HepG2 (cell line): ENCODE measurements around the gene FFAR4. TPM values are rescaled to one million over a fixed set of nuclear protein-coding genes. Genes with fewer than 3 reads are reported as not detected.
A peak's percentile ranks its signal among the peaks of the same experiment; 100 is the strongest.

Source experiments
- ADNP ChIP-seq: sonication (generic); formaldehyde crosslinking; IDR thresholded peaks from 2 replicates; pipeline ENCODE4 v1.4.0; 2020; ENCODE audit warnings: missing genetic modification reagents
- EP300 ChIP-seq, 3 experiments: sonication (generic) in 1 of 3; formaldehyde crosslinking in 1 of 3; IDR thresholded peaks; 2 replicates each; pipeline versions ENCODE4 v1.5.1 to v1.6.1; 2011 to 2020; ENCODE audit warnings: low read depth in 2 of 3, low read length in 2 of 3, borderline replicate concordance in 1 of 3, improper control_type of control experiment in 1 of 3, mild to moderate bottlenecking in 1 of 3, missing genetic modification reagents in 1 of 3, moderate library complexity in 1 of 3
- FOSL2 ChIP-seq: sonication (generic); formaldehyde crosslinking; IDR thresholded peaks from 2 replicates; pipeline ENCODE4 v1.4.0; 2020; ENCODE audit warnings: missing genetic modification reagents
- GABPB1 ChIP-seq: IDR thresholded peaks from 2 replicates; pipeline ENCODE4 v1.6.1; 2016; ENCODE audit warnings: mild to moderate bottlenecking, missing genetic modification reagents, moderate library complexity, missing compliant biosample characterization
- HNF1B ChIP-seq: sonication (generic); formaldehyde crosslinking; IDR thresholded peaks from 2 replicates; pipeline ENCODE4 v1.5.1; 2020; ENCODE audit warnings: mild to moderate bottlenecking, moderate library complexity, missing genetic modification reagents
- KDM3A ChIP-seq: IDR thresholded peaks from 2 replicates; pipeline ENCODE4 v1.6.1; 2018; ENCODE audit warnings: low read depth, missing compliant biosample characterization
- LBX2 ChIP-seq: sonication (generic); formaldehyde crosslinking; IDR thresholded peaks from 2 replicates; pipeline ENCODE4 v1.5.0; 2020; ENCODE audit warnings: missing genetic modification reagents, mild to moderate bottlenecking, borderline replicate concordance
- MYNN ChIP-seq: sonication (generic); formaldehyde crosslinking; IDR thresholded peaks from 2 replicates; pipeline ENCODE4 v1.4.0; 2020; ENCODE audit warnings: mild to moderate bottlenecking, low read depth, missing genetic modification reagents
- POGZ ChIP-seq: sonication (generic); formaldehyde crosslinking; IDR thresholded peaks from 2 replicates; pipeline ENCODE4 v1.4.0; 2020; ENCODE audit warnings: mild to moderate bottlenecking, missing genetic modification reagents
- RARA ChIP-seq: IDR thresholded peaks from 2 replicates; pipeline ENCODE4 v1.6.1; 2016; ENCODE audit warnings: missing genetic modification reagents, missing compliant biosample characterization
- RCOR2 ChIP-seq: IDR thresholded peaks from 2 replicates; pipeline ENCODE4 v1.6.1; 2016; ENCODE audit warnings: missing biosample characterization, missing genetic modification reagents
- RELA ChIP-seq: sonication (generic); formaldehyde crosslinking; IDR thresholded peaks from 2 replicates; pipeline ENCODE4 v1.4.0; 2020; ENCODE audit warnings: missing genetic modification reagents
- RFXAP ChIP-seq: sonication (generic); formaldehyde crosslinking; IDR thresholded peaks from 2 replicates; pipeline ENCODE4 v1.4.0; 2020; ENCODE audit warnings: missing genetic modification reagents, borderline replicate concordance
- SALL1 ChIP-seq: sonication (generic); formaldehyde crosslinking; IDR thresholded peaks from 2 replicates; pipeline ENCODE4 v1.8.0; 2022; ENCODE audit warnings: mild to moderate bottlenecking, missing genetic modification reagents
- SRSF4 ChIP-seq: fragments of 200-400 bp; formaldehyde crosslinking; IDR thresholded peaks from one replicate; pipeline ENCODE4 v1.6.1; 2018; ENCODE audit warnings: mild to moderate bottlenecking, low read depth, low read length, moderate library complexity; ENCODE audit not compliant: poor library complexity, severe bottlenecking
- TBX2 ChIP-seq: sonication (generic); formaldehyde crosslinking; IDR thresholded peaks from 2 replicates; pipeline ENCODE4 v1.5.0; 2020; ENCODE audit warnings: missing genetic modification reagents, mild to moderate bottlenecking, borderline replicate concordance
- TCF12 ChIP-seq, 2 experiments: fragments of 450-650 bp in 1 of 2; sonication (generic) in 1 of 2; formaldehyde crosslinking in 1 of 2; IDR thresholded peaks; 2 replicates each; pipeline versions ENCODE4 v1.6.1 to v1.8.0; 2017 to 2022; ENCODE audit warnings: antibody characterized with exemption in 1 of 2, mild to moderate bottlenecking in 1 of 2, missing genetic modification reagents in 1 of 2, moderate library complexity in 1 of 2
- ZFX ChIP-seq: sonication (generic); formaldehyde crosslinking; IDR thresholded peaks from 2 replicates; pipeline ENCODE4 v1.4.0; 2020; ENCODE audit warnings: mild to moderate bottlenecking, low read depth, missing genetic modification reagents, moderate library complexity
- ZNF350 ChIP-seq: sonication (generic); formaldehyde crosslinking; IDR thresholded peaks from 2 replicates; pipeline ENCODE4 v1.4.0; 2020; ENCODE audit warnings: mild to moderate bottlenecking, low read depth, missing genetic modification reagents, borderline replicate concordance
- ZNF670 ChIP-seq: sonication (generic); formaldehyde crosslinking; IDR thresholded peaks from 2 replicates; pipeline ENCODE4 v1.8.0; 2022; ENCODE audit warnings: mild to moderate bottlenecking, missing genetic modification reagents, borderline replicate concordance
- ZNF768 ChIP-seq: sonication (generic); formaldehyde crosslinking; IDR thresholded peaks from 2 replicates; pipeline ENCODE4 v1.4.0; 2020; ENCODE audit warnings: missing genetic modification reagents
- polyA plus RNA-seq, 8 experiments: library from polyadenylated mRNA; depleted of rRNA in 3 of 8; stranded (reverse) in 7 of 8; unstranded in 1 of 8; fragments of >200 nt; fragmentation: Illumina TruSeq in 4 of 8; extraction: Trizol in 4 of 8; gene quantifications; 2 replicates each; pipeline versions ENCODE4 v1.2.1 to v1.2.3, GENCODE V29; 2011 to 2016; ENCODE audit warnings: low read depth in 4 of 8, missing spikeins in 1 of 8, mixed read lengths in 1 of 8; ENCODE audit not compliant: insufficient read depth in 1 of 8
- total RNA-seq, 5 experiments: library from RNA; depleted of rRNA; stranded (reverse); fragments of >200 nt; fragmentation: Illumina TruSeq; extraction: Trizol; gene quantifications; 2 replicates each; pipeline ENCODE4 v1.2.3, GENCODE V29; 2016; ENCODE audit warnings: low read depth in 1 of 5
- TF ChIP-seq, protein P1 (sequence below): sonication (generic); formaldehyde crosslinking; IDR thresholded peaks from 2 replicates; pipeline ENCODE4 v1.8.0; 2022; ENCODE audit warnings: mild to moderate bottlenecking, missing genetic modification reagents, borderline replicate concordance
- TF ChIP-seq, protein P2 (sequence below): IDR thresholded peaks from 2 replicates; pipeline ENCODE4 v1.4.0; 2020; ENCODE audit warnings: mild to moderate bottlenecking, missing genetic modification reagents

Gene FFAR4
- total and polyA plus RNA-seq, 2 of the 13 experiments (the other 11 are each of a cell fraction or from before 2014, with no cell fraction given): 0.09 TPM; not detected in 1

GRCh38 chr10:93579089-93579488 is 12.6 kb downstream of the FFAR4 start (continued):
- no peak for TF ChIP-seq KDM3A
- TF ChIP-seq RELA (CRISPR knock-in tag): no peak
- TF ChIP-seq RFXAP (CRISPR knock-in tag): no peak
- 0 out of 2 replicates have a peak, but pooled peaks have one; percentile 49 for TF ChIP-seq ADNP
- no peak for TF ChIP-seq LBX2 (CRISPR knock-in tag)
- TF ChIP-seq GABPB1 (CRISPR knock-in tag): no peak
- peak; percentile 82 for TF ChIP-seq FOSL2
- peak; percentile 52; the same call in 1 of the 2 replicates for TF ChIP-seq RARA
- TF ChIP-seq HNF1B (CRISPR knock-in tag): 0 out of 2 replicates have a peak, but pooled peaks have one; percentile 13
- 0 out of 4 replicates have a peak, but pooled peaks of 1 of the 2 experiments have one; percentile 8 for TF ChIP-seq EP300 (IDR thresholded peaks at IDR 0.05; ENCODE audit: low read depth in 2 of 2, low read length in 2 of 2)
- TF ChIP-seq EP300 (CRISPR knock-in tag; IDR thresholded peaks at IDR 0.05; ENCODE audit: borderline replicate concordance): no peak
- TF ChIP-seq, protein P1, sequence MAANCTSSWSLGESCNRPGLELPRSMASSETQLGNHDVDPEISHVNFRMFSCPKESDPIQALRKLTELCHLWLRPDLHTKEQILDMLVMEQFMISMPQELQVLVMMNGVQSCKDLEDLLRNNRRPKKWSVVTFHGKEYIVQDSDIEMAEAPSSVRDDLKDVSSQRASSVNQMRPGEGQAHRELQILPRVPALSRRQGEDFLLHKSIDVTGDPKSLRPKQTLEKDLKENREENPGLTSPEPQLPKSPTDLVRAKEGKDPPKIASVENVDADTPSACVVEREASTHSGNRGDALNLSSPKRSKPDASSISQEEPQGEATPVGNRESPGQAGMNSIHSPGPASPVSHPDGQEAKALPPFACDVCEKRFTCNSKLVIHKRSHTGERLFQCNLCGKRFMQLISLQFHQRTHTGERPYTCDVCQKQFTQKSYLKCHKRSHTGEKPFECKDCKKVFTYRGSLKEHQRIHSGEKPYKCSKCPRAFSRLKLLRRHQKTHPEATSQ (CRISPR knock-in tag): no peak
- TF ChIP-seq TCF12 (IDR thresholded peaks at IDR 0.05): no peak
- TF ChIP-seq TCF12 (CRISPR knock-in tag; IDR thresholded peaks at IDR 0.05): no peak
- 0 out of 2 replicates have a peak, but pooled peaks have one; percentile 27 for TF ChIP-seq ZFX (CRISPR knock-in tag)
- TF ChIP-seq TBX2 (CRISPR knock-in tag): peak; percentile 67
- no peak for TF ChIP-seq MYNN
- no peak for TF ChIP-seq SRSF4
- TF ChIP-seq SALL1: peak; percentile 79
- no peak for TF ChIP-seq ZNF670 (CRISPR knock-in tag)
- TF ChIP-seq, protein P2, sequence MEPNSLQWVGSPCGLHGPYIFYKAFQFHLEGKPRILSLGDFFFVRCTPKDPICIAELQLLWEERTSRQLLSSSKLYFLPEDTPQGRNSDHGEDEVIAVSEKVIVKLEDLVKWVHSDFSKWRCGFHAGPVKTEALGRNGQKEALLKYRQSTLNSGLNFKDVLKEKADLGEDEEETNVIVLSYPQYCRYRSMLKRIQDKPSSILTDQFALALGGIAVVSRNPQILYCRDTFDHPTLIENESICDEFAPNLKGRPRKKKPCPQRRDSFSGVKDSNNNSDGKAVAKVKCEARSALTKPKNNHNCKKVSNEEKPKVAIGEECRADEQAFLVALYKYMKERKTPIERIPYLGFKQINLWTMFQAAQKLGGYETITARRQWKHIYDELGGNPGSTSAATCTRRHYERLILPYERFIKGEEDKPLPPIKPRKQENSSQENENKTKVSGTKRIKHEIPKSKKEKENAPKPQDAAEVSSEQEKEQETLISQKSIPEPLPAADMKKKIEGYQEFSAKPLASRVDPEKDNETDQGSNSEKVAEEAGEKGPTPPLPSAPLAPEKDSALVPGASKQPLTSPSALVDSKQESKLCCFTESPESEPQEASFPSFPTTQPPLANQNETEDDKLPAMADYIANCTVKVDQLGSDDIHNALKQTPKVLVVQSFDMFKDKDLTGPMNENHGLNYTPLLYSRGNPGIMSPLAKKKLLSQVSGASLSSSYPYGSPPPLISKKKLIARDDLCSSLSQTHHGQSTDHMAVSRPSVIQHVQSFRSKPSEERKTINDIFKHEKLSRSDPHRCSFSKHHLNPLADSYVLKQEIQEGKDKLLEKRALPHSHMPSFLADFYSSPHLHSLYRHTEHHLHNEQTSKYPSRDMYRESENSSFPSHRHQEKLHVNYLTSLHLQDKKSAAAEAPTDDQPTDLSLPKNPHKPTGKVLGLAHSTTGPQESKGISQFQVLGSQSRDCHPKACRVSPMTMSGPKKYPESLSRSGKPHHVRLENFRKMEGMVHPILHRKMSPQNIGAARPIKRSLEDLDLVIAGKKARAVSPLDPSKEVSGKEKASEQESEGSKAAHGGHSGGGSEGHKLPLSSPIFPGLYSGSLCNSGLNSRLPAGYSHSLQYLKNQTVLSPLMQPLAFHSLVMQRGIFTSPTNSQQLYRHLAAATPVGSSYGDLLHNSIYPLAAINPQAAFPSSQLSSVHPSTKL: peak; percentile 62
- TF ChIP-seq ZNF768 (CRISPR knock-in tag): no peak
- 0 out of 2 replicates have a peak, but pooled peaks have one; percentile 57 for TF ChIP-seq RCOR2 (CRISPR knock-in tag)
- no peak for TF ChIP-seq ZNF350
- TF ChIP-seq POGZ (CRISPR knock-in tag): peak; percentile 53
